Neural crest cell (in vitro differentiated cells): ENCODE data around the gene VPS26C. TPM values are rescaled to one million over a fixed set of nuclear protein-coding genes. Genes with fewer than 3 reads are reported as not detected.

Experiments used
- DNase-seq: peaks from one replicate; pipeline ENCODE4 v3.0.0; 2021; ENCODE audit warnings: low read depth, mixed read lengths, low spot score
- H3K27ac Mint-ChIP-seq: one replicate; pipeline ENCODE4 v1.8.0; 2021; ENCODE audit warnings: mild to moderate bottlenecking, mixed read lengths; ENCODE audit not compliant: unreplicated experiment
- H3K27me3 Mint-ChIP-seq: 2 replicates; pipeline ENCODE4 v1.8.0; 2021; ENCODE audit warnings: low read depth, mild to moderate bottlenecking, mixed read lengths
- H3K36me3 Mint-ChIP-seq: 2 replicates; pipeline ENCODE4 v1.8.0; 2021; ENCODE audit warnings: low read depth, mild to moderate bottlenecking, mixed read lengths
- H3K4me1 Mint-ChIP-seq: 2 replicates; pipeline ENCODE4 v1.8.0; 2021; ENCODE audit warnings: mixed read lengths
- H3K4me3 Mint-ChIP-seq: one replicate; pipeline ENCODE4 v1.8.0; 2021; ENCODE audit warnings: mild to moderate bottlenecking, mixed read lengths
- H3K9me3 Mint-ChIP-seq: 2 replicates; pipeline ENCODE4 v1.8.0; 2021; ENCODE audit warnings: mixed read lengths
- total RNA-seq: library from RNA; stranded (reverse); gene quantifications from 2 replicates; pipeline ENCODE4 v1.2.1, GENCODE V29; 2021
- TF ChIP-seq, protein P1 (sequence below): fragments of 200-600 bp; sonication (generic); conservative IDR thresholded peaks from 2 replicates; pipeline ENCODE4 v1.5.0; 2021; ENCODE audit warnings: antibody characterized with exemption, mild to moderate bottlenecking

Gene VPS26C
- total RNA-seq, 1 donor from 2014 or later: 41.1 TPM

DNA sequence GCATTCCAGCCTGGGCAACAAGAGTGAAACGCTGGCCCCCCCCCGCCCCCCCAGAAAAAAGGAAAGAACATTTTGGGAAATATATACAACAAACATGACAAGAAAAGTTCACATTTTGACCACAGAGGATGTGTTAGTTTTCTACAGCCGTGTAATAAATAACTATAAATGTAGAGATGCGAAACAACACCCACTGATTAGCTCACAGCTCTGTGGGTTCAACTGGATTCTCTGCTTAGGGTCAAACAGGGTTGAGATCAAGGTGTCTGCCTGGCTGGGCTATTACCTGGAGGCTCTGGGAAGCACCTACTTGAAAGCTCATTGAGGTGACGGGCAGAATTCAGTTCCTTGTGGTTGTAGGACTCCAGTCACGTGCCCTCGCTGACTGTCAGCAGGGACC is 11.1 kb upstream of the VPS26C start:
- peaks cover 12% of the 10 kb centered on the region for H3K27me3 Mint-ChIP-seq
- no peak overlapping the region for H3K4me3 Mint-ChIP-seq
- no peak overlapping the region for H3K27ac Mint-ChIP-seq
- no peaks in the 10 kb centered on the region for H3K36me3 Mint-ChIP-seq
- peaks cover 4% of the 10 kb centered on the region for H3K9me3 Mint-ChIP-seq
- DNase-seq: no peak
- H3K4me1 Mint-ChIP-seq: peaks cover 6% of the 10 kb centered on the region
- TF ChIP-seq, protein P1, sequence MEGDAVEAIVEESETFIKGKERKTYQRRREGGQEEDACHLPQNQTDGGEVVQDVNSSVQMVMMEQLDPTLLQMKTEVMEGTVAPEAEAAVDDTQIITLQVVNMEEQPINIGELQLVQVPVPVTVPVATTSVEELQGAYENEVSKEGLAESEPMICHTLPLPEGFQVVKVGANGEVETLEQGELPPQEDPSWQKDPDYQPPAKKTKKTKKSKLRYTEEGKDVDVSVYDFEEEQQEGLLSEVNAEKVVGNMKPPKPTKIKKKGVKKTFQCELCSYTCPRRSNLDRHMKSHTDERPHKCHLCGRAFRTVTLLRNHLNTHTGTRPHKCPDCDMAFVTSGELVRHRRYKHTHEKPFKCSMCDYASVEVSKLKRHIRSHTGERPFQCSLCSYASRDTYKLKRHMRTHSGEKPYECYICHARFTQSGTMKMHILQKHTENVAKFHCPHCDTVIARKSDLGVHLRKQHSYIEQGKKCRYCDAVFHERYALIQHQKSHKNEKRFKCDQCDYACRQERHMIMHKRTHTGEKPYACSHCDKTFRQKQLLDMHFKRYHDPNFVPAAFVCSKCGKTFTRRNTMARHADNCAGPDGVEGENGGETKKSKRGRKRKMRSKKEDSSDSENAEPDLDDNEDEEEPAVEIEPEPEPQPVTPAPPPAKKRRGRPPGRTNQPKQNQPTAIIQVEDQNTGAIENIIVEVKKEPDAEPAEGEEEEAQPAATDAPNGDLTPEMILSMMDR: no peak

- Mint-ChIP-seq H3K27ac (no peak overlapping the region), H3K36me3 (no peaks in the 10 kb centered on the region), H3K4me3 (no peak overlapping the region), H3K27me3 (peaks cover 3% of the 10 kb centered on the region), H3K9me3 (no peaks in the 10 kb centered on the region), H3K4me1 (no peaks in the 10 kb centered on the region)
- DNase-seq: no peak
- TF ChIP-seq, protein P1: no peak
Observed at GRCh38 chr21:37276377-37276776, 9.2 kb upstream of the VPS26C start.

- H3K36me3 Mint-ChIP-seq: no peaks in the 10 kb centered on the region
- H3K27me3 Mint-ChIP-seq: no peaks in the 10 kb centered on the region
- H3K4me1 Mint-ChIP-seq: peaks cover 9% of the 10 kb centered on the region
- no peak for DNase-seq
- no peaks in the 10 kb centered on the region for H3K9me3 Mint-ChIP-seq
- H3K27ac Mint-ChIP-seq: peak overlapping the region; percentile 79
- TF ChIP-seq, protein P1: no peak
- H3K4me3 Mint-ChIP-seq: no peak overlapping the region
Observed at GRCh38 chr21:37273911-37274690, 7.0 kb upstream of the VPS26C start.

DNA sequence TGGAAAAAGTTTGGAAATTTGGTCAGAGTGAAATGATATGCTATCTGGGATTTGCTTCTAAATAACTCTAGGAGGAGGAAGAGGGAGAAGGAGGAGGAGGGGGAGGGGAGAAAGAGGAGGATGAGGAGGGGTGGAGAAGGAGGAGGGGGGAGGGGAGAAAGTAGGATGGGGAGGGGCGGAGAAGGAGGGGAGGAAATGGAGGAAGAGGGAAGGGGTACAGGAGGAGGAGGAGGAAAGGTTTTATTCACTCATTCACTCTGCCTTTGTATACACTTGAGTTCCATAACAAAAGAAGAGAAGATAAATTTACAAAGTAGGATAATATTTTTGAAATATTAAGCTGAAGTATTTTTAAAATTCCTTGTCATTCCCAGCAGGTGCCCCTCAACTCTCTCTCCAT is 6.3 kb upstream of the VPS26C start:
- TF ChIP-seq, protein P1: no peak

DNA sequence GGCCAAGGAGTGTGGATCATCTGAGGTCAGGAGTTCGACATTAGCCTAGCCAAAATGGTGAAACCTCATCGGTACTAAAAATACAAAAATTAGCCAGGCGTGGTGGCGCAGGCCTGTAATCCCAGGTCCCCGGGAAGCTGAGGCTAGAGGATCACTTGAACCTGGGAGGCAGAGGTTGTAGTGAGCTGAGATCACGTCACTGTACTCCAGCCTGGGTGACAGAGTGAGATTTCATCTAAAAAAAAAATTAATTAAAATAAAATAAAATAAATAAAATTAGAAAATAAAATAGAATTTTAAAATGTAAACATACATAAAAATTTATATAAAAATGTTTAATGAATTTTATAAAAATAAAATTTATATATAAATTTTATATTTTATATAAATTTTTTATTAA is 5.8 kb upstream of the VPS26C start:
- Mint-ChIP-seq H3K4me3 (no peak overlapping the region), H3K4me1 (peaks cover 19% of the 10 kb centered on the region), H3K9me3 (no peaks in the 10 kb centered on the region), H3K27me3 (no peaks in the 10 kb centered on the region), H3K27ac (no peak overlapping the region), H3K36me3 (no peaks in the 10 kb centered on the region)
- TF ChIP-seq, protein P1: no peak
- DNase-seq: no peak

More for the DNA sequence above, 6.3 kb upstream of the VPS26C start:
- H3K9me3 Mint-ChIP-seq: no peaks in the 10 kb centered on the region
- H3K4me3 Mint-ChIP-seq: no peak overlapping the region
- peaks cover 14% of the 10 kb centered on the region for H3K4me1 Mint-ChIP-seq
- DNase-seq: no peak
- no peaks in the 10 kb centered on the region for H3K36me3 Mint-ChIP-seq
- H3K27ac Mint-ChIP-seq: no peak overlapping the region
- H3K27me3 Mint-ChIP-seq: no peaks in the 10 kb centered on the region
